HG02610 (cell line): ENCODE measurements around the gene REEP2.
A peak's percentile ranks its signal among the peaks of the same experiment; 100 is the strongest.

Experiments
- ATAC-seq: cut with Tn5 transposase; IDR thresholded peaks from one replicate; pipeline ENCODE4 v1.9.1; 2021; ENCODE audit warnings: mild to moderate bottlenecking, moderate library complexity; ENCODE audit not compliant: unreplicated experiment

The REEP2 gene

GRCh38 chr5:138448070-138448469 is 9.2 kb downstream of the REEP2 start:
- ATAC-seq = no peak

DNA sequence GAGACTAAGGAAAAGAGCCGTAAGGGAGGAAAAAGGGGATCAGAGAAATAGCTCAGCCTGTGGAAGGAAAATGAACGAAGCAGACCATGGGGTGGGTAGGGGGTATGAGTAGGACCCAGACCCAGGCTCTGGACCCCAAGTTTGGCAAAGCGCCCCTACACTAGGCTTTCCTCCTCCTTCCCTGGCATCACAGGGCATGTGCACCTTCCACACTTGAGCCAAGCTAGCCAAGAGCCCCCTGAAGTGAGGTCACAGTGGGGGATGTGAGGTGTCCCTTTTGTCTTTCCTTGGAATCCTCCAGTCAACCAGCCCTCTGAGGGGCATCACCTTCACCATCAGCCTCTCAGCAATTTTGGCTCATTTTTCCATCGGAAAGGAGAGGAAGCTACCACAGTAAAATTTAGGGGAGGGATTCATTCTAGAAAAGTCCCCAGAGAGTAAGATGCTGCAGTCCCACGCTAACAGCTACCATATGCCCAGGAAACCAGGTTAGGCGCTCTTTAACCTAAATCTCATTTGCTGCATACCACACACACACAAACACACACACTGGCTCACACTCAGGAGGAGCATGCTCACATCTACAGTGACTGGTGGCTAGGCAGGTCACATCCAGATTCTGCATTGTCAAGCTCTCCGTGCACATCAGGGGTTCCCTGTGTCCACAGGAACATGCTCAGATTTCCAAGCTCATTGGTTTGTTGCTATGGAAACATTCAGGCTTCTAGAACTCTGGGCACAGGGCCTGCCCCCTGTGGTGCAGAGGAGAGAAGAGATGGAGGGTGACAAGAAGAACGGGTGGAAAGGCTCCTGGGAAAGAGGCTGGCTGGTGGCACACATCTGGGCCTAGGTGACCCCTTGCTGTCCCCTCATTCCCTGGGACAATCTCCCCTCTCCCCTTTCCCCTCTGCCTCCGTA is 9.9 kb downstream of the REEP2 start:
- ATAC-seq = no peak

DNA sequence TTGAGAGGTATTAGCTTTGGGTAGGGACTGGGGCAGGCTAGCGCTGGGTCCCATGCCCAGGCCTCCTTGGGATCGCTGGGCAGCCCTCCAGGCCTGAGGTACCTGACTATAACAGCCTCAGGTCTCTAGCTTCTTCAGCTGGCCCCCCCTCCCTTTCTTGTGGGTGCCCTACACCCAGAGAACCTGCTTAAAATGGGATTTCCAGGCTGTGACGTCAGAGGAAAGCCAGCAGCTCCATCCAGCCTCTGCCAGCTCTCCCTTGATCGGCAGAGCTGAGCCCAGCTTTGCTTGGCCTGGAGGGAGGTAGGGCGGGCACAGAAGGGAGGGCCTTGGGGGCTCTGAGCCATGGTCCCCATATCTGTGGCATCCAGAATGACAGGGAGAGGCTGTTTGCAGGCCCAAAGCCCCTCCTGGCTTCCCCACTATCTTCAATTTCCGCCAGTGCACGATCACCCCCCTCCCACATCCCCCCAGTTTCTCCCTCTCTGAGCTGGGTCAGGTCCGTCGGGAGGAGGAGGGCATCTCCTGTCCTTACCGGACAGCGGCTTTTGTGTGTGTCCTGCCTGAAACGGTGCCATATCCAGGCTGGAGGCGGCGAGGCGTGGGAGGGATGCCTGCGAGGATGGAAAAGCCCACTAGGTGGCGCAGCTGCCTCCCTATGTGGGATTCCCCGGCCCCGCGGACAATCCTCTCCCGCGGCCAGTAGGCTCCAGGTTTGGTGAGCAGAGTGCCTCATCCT is 10.8 kb downstream of the REEP2 start:
- peak; percentile 71 for ATAC-seq

DNA sequence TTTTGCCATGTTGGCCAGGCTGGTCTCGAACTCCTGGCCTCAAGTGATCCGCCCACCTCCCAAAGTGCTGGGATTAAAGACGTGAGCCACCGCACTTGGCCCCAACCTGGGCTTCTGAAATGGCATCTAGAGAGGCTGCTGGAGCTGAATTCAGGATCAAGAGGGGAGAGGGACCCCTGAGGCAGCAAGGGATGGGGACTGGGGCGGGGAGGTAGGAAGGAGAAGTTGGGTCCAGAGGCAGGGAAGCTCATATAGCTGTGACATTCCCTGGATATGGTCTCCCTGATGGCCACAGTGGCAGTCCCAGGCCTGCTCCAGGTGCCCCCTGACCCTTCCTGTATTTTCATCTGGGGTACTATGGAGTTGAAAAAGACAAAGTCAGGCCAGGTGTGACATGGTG is 12.1 kb downstream of the REEP2 start:
- no peak for ATAC-seq

DNA sequence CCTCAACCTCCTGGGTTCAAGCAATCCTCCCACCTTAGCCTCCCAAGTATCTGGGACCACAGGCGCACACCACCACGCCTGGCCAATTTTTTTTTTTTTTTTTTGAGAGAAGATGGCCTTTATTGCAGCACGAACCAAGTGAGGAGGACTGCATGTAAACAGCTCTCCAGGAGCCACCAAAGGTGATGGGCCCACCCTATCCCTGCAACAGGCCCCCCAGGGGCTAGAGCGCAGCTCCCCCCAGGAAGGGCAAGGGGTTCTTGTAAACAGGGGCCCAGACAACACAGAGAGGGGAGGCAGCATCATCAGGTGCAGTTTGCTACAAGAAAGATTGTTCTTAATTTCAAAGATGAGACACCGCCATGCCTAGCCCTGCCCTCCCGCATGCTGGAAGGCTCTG is 13.9 kb downstream of the REEP2 start:
- no peak for ATAC-seq

DNA sequence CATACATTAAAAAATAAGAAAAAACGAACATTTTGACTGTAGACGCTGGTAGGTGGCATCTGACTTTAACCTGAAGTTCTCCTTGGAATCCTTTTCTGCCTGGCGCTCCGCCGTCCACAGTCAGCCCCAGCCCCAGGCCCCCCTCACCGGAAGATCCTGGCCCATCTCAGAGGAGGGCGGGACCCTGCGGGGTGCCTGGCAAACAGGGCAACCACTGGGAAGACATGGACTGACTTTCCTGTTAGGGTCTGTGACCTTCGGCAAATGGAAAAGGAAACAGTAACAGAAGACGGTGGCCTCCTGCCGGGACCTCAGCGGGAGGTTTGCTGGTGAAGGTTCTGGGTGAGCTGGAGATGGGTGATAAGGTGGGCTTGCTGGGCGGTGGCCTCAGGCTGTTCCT is 14.7 kb downstream of the REEP2 start:
- ATAC-seq = no peak

DNA sequence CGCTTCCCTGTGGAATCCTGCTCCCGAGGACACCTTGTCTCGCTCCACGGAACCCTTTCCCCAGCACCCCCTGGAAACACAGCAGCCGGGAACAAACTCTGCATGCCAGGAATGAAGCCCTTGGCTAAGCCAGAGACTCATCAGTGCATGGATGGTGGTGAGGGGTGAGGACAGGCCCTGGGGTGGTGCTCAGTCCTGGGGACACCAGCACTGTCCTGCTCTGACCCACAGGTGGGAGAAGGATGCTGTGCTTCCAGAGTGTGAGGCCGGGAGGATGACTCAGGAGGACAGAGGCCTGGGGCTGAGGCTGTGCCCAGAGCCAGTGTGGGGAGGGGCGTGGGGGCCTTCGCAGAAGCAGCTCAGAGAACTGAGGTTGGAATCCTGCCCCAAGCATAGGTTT is 15.3 kb downstream of the REEP2 start:
- ATAC-seq = no peak

- no peak for ATAC-seq
Observed at GRCh38 chr5:138455232-138455930, 16.5 kb downstream of the REEP2 start.

GRCh38 chr5:138457531-138458275 is 18.8 kb downstream of the REEP2 start:
- no peak for ATAC-seq

DNA sequence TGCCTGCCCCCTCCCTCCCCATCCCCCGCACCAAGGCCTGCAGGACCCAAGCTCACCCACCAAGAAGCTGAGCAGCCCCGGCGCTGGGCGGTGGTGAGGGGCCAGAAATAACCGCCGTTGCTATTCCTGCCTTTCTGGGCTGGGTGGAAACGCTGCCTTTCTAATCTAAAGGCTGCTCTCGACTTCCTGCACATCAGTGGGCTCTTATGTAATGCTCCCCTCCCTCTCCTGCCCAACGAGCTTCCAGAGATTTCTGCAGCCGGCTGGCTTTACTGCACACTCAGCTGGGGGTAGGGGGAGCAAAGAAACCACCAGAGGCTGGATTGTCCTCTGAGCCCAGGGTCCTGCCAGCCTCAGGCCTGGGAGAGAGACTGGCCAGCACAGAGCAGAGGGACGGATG is 19.5 kb downstream of the REEP2 start:
- no peak for ATAC-seq

- ATAC-seq = no peak
Observed at GRCh38 chr5:138458856-138459255, 20.0 kb downstream of the REEP2 start.

- no peak for ATAC-seq
Observed at GRCh38 chr5:138459311-138459933, 20.6 kb downstream of the REEP2 start.

DNA sequence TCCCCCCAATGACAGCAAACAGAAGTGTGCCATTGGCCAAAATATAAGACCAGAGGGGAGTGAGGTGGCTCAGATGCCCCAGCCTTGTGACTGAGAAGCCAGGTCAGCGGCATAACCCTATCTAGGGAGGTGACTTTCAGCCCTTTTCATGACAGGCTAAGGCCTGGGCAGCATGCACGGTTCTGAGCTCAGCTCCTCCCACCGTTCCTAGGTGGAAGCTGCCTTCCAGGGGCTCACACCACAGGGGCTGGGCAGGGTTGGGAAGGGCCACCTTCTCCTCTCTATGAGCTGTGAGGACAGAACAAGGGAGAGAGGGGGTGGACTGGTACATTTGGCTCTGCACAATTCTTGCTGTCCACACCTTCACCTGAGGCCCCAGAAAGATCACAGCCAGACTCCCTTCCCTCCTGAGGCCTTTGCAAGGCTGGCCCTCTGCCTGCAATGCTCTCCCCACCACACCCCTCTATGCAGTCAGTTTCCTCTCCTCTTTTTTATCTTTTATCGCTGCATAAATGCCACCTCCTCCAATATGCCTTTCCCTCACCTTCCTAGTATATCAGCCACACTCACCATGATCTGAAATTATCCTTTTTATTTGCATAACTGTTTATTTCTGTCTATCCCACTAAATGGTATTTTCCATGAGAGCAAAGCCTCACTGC is 21.3 kb downstream of the REEP2 start:
- ATAC-seq = no peak

GRCh38 chr5:138461343-138462125 is 22.7 kb downstream of the REEP2 start:
- ATAC-seq = no peak

GRCh38 chr5:138463419-138464007 is 24.7 kb downstream of the REEP2 start:
- no peak for ATAC-seq

DNA sequence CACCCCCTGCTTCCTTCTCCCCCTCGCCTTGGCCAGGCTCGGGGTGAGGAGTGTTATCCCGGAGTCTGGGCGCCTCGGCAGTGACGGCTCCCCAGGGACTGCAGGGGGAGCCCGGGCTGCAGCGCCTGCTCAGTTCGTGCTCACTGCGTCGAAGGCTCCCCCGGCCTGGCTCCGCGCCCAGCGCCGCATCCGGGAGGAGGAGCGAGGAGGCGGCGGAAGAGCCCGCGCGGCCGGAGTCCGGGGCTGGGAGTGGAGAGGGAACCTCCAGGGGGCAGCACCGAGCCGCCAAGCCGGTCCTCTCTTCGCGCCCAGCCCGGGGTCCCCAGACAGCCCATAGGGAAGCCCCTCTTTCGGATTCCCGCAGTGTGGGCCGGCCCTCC is 25.1 kb downstream of the REEP2 start:
- peak; percentile 50 for ATAC-seq

DNA sequence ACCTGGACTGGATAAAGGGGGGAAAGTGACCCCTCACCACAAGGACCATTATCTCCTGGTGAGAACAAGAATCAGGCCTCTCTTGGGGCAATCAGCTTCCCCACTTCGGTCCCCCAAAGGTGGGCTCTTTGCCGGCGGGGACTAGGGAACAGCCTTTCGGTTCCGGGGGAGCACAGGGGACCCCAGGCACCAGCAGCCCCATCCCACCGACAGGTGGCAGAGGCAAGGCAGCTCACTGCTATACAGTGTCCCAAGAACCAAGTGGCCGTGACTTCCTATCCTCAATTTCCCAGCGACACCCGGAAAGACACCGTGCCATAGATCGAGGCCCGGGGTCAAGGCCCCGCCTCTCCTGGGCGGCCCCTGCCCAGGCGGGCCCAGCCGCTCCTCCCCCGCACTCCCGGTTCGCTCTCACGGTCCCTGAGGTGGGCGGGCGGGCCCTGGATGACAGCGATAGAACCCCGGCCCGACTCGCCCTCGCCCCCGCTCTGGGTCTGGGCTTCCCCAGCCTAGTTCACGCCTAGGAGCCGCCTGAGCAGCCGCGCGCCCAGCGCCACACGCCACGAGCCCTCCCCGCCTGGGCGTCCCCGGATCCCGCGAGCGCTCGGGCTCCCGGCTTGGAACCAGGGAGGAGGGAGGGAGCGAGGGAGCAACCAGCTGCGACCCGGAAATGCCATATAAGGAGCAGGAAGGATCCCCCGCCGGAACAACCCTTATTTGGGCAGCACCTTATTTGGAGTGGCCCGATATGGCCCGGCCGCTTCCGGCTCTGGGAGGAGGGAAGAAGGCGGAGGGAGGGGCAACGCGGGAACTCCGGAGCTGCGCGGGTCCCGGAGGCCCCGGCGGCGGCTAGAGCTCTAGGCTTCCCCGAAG is 25.8 kb downstream of the REEP2 start:
- ATAC-seq = peak; percentile 79
